ENCODE results near the gene CA6.

CA6 gene

DNA sequence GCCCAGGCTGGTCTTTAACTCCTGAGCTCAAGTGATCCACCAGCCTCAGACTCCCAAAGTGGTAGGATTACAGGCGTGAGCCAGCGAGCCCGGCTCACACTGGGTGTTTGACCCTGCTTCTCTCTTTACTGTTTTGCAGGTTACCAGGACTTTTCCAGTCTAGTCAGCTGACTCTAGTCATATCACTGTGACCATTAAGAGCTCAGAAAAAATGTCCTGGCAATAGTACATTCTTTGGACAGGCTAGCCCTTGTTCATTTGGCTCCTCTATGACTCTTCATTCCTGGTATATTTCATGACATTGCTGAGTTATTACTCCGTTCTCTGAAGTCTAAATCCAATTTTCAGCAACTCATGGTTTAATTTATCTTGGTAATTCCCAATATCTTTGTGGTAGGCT is 8.0 kb upstream of the CA6 start:
- no peak for DNase-seq (ENCODE audit: extremely low spot score)
- TF ChIP-seq ZNF384 (IDR thresholded peaks at IDR 0.05) (no peak), L3MBTL2 (conservative IDR thresholded peaks at IDR 0.05) (no peak)
- POLR2A ChIA-PET = no interaction called here
- CTCF ChIA-PET = interaction anchor here (0.7 to 2.3 kb wide), 2 partner anchors 25 to 191 kb away, joined by 3 to 7 read pairs; partner anchors contain the start of gene GPR157

DNA sequence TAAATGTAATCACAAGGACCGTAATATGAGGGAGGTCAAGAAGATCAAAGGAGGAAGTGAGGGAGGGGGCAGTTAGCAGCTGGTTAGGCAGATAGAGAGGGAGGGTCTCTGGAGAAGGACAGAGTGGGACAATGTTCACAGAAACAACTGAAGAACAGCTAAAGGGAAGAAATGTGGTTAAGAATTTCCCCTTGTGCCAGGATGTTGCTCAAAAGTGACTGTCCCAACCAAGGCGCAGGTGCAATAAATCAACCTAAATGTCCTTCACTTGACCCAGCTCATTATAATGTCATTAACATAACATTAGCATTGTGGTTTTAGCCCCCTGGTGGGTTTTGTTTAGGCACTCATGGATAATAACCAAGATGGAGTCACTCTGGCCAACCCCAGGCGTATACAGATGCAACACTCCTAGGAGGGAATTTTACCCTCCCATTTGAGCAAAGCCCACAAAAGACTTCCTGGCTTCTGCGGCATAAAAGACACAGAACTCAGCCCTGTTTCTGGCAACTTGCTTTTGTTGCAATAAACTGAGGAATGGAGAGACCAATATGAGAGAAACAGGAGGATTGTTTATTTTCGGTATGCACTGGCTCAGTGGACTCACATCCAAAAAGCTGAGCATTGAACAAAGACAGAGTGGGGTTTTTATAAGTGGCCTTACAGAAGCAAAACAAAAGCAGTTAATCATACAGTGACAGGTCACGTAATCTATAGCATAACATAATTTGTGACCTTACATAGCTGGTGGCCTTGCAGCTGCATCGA is 7.3 kb upstream of the CA6 start:
- TF ChIP-seq SP1 (IDR thresholded peaks at IDR 0.05) (no peak), HDGF (IDR thresholded peaks at IDR 0.05; ENCODE audit: borderline replicate concordance) (no peak), FOXA1 (IDR thresholded peaks at IDR 0.05) (no peak), SUZ12 (IDR thresholded peaks at IDR 0.05) (no peak), ZNF384 (IDR thresholded peaks at IDR 0.05) (no peak), ARNT (IDR thresholded peaks at IDR 0.05) (no peak), LEF1 (IDR thresholded peaks at IDR 0.05; ENCODE audit: borderline replicate concordance) (no peak)
- TF ChIP-seq, protein P1, sequence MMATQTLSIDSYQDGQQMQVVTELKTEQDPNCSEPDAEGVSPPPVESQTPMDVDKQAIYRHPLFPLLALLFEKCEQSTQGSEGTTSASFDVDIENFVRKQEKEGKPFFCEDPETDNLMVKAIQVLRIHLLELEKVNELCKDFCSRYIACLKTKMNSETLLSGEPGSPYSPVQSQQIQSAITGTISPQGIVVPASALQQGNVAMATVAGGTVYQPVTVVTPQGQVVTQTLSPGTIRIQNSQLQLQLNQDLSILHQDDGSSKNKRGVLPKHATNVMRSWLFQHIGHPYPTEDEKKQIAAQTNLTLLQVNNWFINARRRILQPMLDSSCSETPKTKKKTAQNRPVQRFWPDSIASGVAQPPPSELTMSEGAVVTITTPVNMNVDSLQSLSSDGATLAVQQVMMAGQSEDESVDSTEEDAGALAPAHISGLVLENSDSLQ (IDR thresholded peaks at IDR 0.05) = peak; percentile 83
- ChIA-PET CTCF (interaction anchor here (2.3 kb wide), 1 partner anchor 25 kb away, joined by 7 read pairs; no protein-coding TSS in a partner anchor), POLR2A (no interaction called here)
- DNase-seq (ENCODE audit: extremely low spot score) = no peak

DNA sequence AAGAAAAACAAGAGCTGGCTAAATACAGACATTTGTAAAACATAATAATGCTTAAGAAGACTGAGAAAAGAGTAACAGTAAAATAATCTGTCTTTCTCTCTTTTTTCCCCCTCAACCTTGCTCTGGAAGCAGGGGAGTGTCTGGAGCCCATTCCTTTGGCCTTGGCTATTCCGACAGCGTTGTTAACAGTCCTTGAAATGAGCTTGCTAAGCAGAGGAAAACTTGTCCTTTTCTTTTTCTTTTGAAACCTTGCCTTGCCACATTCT is 6.7 kb upstream of the CA6 start:
- CTCF ChIA-PET = interaction anchor here (2.3 kb wide), 1 partner anchor 24 kb away, joined by 7 read pairs; no protein-coding TSS in a partner anchor
- TF ChIP-seq BHLHE40 (IDR thresholded peaks at IDR 0.05; ENCODE audit: borderline replicate concordance) (no peak), LEF1 (IDR thresholded peaks at IDR 0.05; ENCODE audit: borderline replicate concordance) (no peak), CTBP1 (IDR thresholded peaks at IDR 0.05; ENCODE audit: borderline replicate concordance) (no peak), SUZ12 (IDR thresholded peaks at IDR 0.05) (no peak), HDGF (IDR thresholded peaks at IDR 0.05; ENCODE audit: borderline replicate concordance) (no peak), FOXM1 (IDR thresholded peaks at IDR 0.05; ENCODE audit: borderline replicate concordance) (no peak), L3MBTL2 (conservative IDR thresholded peaks at IDR 0.05) (no peak), FOXK2 (IDR thresholded peaks at IDR 0.05) (no peak), TARDBP (IDR thresholded peaks at IDR 0.05) (no peak), ZNF384 (IDR thresholded peaks at IDR 0.05) (no peak), NFRKB (IDR thresholded peaks at IDR 0.05) (no peak), ARNT (IDR thresholded peaks at IDR 0.05) (no peak), ELF4 (IDR thresholded peaks at IDR 0.05) (no peak)
- TF ChIP-seq, protein P1 (IDR thresholded peaks at IDR 0.05) = no peak
- POLR2A ChIA-PET = no interaction called here

DNA sequence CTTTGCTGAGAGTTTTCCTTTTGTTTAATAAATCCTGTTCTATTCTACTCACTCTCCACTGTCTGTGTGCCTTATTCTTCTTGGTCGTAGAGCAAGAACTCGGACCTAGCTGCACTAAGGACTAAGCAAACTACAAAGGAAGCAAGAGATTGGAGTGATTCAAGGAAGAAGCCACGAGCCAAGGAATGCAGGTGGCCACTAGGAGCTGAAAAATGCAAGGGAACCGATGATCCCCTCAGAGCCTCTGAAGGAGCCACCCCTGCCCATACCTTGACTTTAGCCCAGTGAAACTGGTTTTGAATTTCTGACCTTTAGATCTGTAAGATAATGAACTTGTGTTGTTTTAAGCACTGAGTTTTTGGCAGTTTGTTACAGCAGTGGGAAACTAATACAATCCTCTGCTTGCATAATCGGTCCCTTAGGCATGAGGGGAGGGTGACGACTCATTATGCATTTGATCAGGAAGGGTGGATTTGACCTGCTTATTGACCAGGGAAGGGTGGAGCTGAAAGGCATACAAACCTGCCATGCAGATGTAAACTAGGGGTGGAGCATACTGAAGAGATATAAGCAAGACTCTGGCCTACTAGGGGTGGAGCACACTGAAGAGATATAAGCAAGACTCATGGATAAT is 6.2 kb upstream of the CA6 start:
- CTCF ChIA-PET = interaction anchor here (2.3 kb wide), 1 partner anchor 23 kb away, joined by 7 read pairs; no protein-coding TSS in a partner anchor
- POLR2A ChIA-PET = no interaction called here
- no peak for TF ChIP-seq SP1 (IDR thresholded peaks at IDR 0.05)
- TF ChIP-seq, protein P1 (IDR thresholded peaks at IDR 0.05) = no peak
- no peak for TF ChIP-seq NFRKB (IDR thresholded peaks at IDR 0.05)
- no peak for TF ChIP-seq HDGF (IDR thresholded peaks at IDR 0.05; ENCODE audit: borderline replicate concordance)
- no peak for TF ChIP-seq ARNT (IDR thresholded peaks at IDR 0.05)
- no peak for TF ChIP-seq SUZ12 (IDR thresholded peaks at IDR 0.05)
- no peak for TF ChIP-seq ELF4 (IDR thresholded peaks at IDR 0.05)
- TF ChIP-seq CTBP1 (IDR thresholded peaks at IDR 0.05; ENCODE audit: borderline replicate concordance) = no peak
- no peak for TF ChIP-seq TARDBP (IDR thresholded peaks at IDR 0.05)
- no peak for TF ChIP-seq FOXK2 (IDR thresholded peaks at IDR 0.05)
- TF ChIP-seq L3MBTL2 (conservative IDR thresholded peaks at IDR 0.05) = no peak
- no peak for TF ChIP-seq BHLHE40 (IDR thresholded peaks at IDR 0.05; ENCODE audit: borderline replicate concordance)
- TF ChIP-seq ZNF384 (IDR thresholded peaks at IDR 0.05) = no peak
- no peak for TF ChIP-seq FOXA1 (IDR thresholded peaks at IDR 0.05)
- no peak for TF ChIP-seq LEF1 (IDR thresholded peaks at IDR 0.05; ENCODE audit: borderline replicate concordance)
- DNase-seq (ENCODE audit: extremely low spot score) = no peak

More for the DNA sequence above, 6.7 kb upstream of the CA6 start:
- DNase-seq (ENCODE audit: extremely low spot score) = no peak

DNA sequence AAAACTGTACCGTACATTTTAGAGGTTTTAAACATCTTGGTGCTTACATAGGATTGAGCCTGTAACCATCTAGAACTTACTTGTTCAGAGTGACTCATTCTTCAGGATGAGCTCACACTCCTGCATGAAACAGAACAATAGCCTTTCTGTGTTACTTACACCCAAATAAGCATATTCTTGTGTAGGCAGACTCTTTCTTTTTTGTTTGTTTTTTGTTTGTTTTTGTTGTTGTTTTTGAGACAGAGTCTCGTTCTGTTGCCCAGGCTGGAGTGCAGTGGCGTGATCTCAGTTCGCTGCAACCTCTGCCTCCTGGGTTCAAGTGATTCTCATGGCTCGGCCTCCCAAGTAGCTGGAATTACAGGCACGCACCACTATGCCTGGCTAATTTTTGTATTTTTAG is 3.8 kb upstream of the CA6 start:
- no peak for DNase-seq (ENCODE audit: extremely low spot score)
- CTCF ChIA-PET = interaction anchor here (0.6 to 2.9 kb wide), 3 partner anchors 21 to 63 kb away, joined by 3 to 9 read pairs (median 3); no protein-coding TSS in a partner anchor
- TF ChIP-seq FOXA1 (IDR thresholded peaks at IDR 0.05) (no peak), ARNT (IDR thresholded peaks at IDR 0.05) (no peak), HDGF (IDR thresholded peaks at IDR 0.05; ENCODE audit: borderline replicate concordance) (no peak), LEF1 (IDR thresholded peaks at IDR 0.05; ENCODE audit: borderline replicate concordance) (no peak), BHLHE40 (IDR thresholded peaks at IDR 0.05; ENCODE audit: borderline replicate concordance) (no peak), FOXM1 (IDR thresholded peaks at IDR 0.05; ENCODE audit: borderline replicate concordance) (no peak)
- TF ChIP-seq, protein P1 (IDR thresholded peaks at IDR 0.05) = no peak
- POLR2A ChIA-PET = interaction anchor here (1.2 kb wide), 1 partner anchor 63 kb away, joined by 4 read pairs; the partner anchor contains the start of gene ENO1
